Umbilical cord (tissue), 2 donors: ENCODE results near the gene FAM174B. TPM values are rescaled to one million over a fixed set of nuclear protein-coding genes. Genes with fewer than 3 reads are reported as not detected.

Source experiments
- DNase-seq: peaks from one replicate; pipeline ENCODE4 v3.0.0-alpha.2; 2015; ENCODE audit warnings: low spot score
- total RNA-seq: library from RNA; depleted of rRNA; stranded (reverse); fragments of >200 nt; gene quantifications from one replicate; pipeline ENCODE4 v1.2.3, GENCODE V29; 2014; ENCODE audit warnings: low replicate concordance; ENCODE audit not compliant: insufficient read depth

FAM174B gene
- total RNA-seq, 1 donor from 2014 or later = 4.8 TPM

DNA sequence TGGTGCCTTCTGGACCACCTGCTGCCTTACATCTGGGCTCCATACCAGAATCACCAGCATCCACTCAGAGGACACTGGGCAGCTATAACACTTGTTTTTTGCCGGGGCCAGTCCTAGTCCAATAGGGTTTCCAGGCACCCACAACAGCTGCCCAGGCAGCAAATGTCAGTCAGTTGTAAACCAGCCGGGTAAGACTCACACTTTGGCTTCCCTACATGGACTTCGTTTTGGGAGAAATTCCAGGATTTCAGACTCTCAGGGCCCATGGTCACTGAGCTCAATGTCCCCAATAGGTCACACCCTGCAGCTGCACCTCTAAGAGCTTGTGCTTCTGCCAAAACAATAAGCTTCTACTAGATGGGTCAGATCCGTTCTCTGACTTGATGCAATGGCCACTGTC lies 83.8 kb downstream of the FAM174B start:
- DNase-seq = no peak

DNA sequence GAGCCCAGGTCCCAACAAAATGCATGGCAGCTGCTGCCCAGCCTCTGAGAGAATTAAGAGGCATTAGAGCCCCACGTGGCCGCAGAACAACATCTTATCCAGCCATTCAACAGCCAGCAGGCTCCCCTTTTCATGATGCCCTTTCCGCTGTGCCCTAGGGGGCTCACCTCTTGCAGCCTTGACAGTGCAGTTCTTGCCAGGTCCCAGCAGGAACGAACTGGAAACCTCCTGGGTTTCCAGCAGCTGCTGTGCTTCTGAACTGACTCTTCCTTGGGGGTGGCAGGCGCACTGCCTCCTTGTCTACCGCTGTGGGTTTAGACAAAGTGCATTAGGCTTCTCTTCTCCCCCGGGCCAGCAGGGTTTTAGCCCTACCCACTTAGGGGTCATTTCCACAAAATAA lies 85.2 kb downstream of the FAM174B start:
- no peak for DNase-seq

DNA sequence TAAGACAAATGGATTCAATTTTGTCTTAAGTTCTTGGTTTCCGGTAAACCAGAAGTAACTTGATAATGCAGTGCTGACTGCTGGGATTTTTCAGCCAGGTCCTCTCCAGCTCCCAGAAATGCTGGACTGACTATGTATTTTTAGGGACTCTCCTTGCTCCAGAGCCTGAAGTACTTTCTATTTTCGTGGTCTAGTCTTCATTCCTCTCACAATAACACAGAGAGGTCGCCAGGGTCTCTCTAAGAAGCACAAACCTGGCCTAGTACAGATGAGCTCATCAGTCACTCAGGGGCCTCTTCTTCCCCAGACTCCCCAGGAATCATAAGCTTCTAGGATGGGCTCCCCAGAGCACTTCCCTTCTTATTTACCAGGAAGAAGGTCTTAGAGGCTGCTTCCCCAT lies 85.8 kb downstream of the FAM174B start:
- no peak for DNase-seq

Other genes starting within 250 kb of the FAM174B start
- 140 TPM for gene CHD2, start 244.5 kb upstream of the FAM174B start, total RNA-seq